GM12878 (cell line): Measurements from ENCODE around the gene PCED1B.

Experiments used
- ATF3 ChIP-seq: IDR thresholded peaks from 2 replicates; pipeline ENCODE4 v1.6.1; 2011; ENCODE audit warnings: low read depth, mild to moderate bottlenecking, low read length, moderate library complexity, borderline replicate concordance; ENCODE audit errors: extremely low read depth
- CTCF ChIP-seq, 3 experiments: IDR thresholded peaks in 2 of 3; conservative IDR thresholded peaks in 1 of 3; 2 replicates each; pipeline ENCODE4 v1.5.1; 2011; ENCODE audit warnings: low read depth in 3 of 3, low read length in 3 of 3, mild to moderate bottlenecking in 3 of 3, control low read depth in 2 of 3, moderate library complexity in 2 of 3, inconsistent platforms in 1 of 3, mixed read lengths in 1 of 3; ENCODE audit not compliant: control insufficient read depth in 2 of 3, insufficient read depth in 1 of 3; ENCODE audit errors: extremely low read depth in 1 of 3
- CUX1 ChIP-seq: IDR thresholded peaks from 2 replicates; pipeline ENCODE4 v1.6.1; 2012; ENCODE audit warnings: improper control_type of control experiment, low read depth, low read length; ENCODE audit not compliant: insufficient replicate concordance
- JUND ChIP-seq: IDR thresholded peaks from 2 replicates; pipeline ENCODE4 v1.6.1; 2012; ENCODE audit warnings: low read depth, mild to moderate bottlenecking, low read length, improper control_type of control experiment, moderate library complexity
- REST ChIP-seq: IDR thresholded peaks from 2 replicates; pipeline ENCODE4 v1.6.1; 2012; ENCODE audit warnings: mild to moderate bottlenecking, low read depth, low read length

GRCh38 chr12:47178014-47178413 is 98.6 kb downstream of the PCED1B start:
- no peak for TF ChIP-seq CUX1
- TF ChIP-seq REST: no peak
- no peak for TF ChIP-seq ATF3
- no peak for TF ChIP-seq JUND
- TF ChIP-seq CTCF (IDR thresholded peaks at IDR 0.05 in 2 of 3, conservative IDR thresholded peaks at IDR 0.05 in 1 of 3; ENCODE audit: control insufficient read depth in 2 of 3, extremely low read depth in 1 of 3, insufficient read depth in 1 of 3, low read depth in 3 of 3, low read length in 3 of 3): no peak
